ENCODE results near the gene VHLL. TPM values are rescaled to one million over a fixed set of nuclear protein-coding genes. Genes with fewer than 3 reads are reported as not detected.

Gene VHLL
- total and polyA plus RNA-seq, 10 of the 15 experiments (the other 5 are each of a cell fraction or from before 2014, with no cell fraction given), result 0.23 TPM; not detected in 9

DNA sequence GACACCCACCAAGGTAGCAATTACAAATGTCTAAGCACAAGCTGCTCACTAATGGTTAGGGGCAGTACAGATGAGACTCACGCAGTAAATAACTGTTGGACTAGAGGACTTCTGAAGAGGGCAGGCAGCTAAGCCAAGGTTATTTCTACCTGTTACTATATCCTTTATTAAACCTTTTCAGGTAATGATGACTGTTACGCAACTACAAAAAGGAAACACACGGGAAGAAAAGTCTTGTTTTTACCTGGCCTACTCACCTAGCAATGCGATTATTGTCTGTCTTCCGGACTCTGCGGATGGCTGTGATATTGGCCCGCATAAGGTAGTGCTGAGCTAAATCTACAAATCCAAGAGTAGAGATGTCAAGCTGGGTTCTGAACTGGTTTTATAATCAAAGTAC lies 17.8 kb upstream of the VHLL start (continued):
- TF ChIP-seq EED (IDR thresholded peaks at IDR 0.05; ENCODE audit: low read depth), result no peak
- no peak for TF ChIP-seq EP300 (IDR thresholded peaks at IDR 0.05; ENCODE audit: borderline replicate concordance in 1 of 2, control insufficient read depth in 1 of 2, low read depth in 2 of 2, low read length in 2 of 2)
- TF ChIP-seq, protein P1, sequence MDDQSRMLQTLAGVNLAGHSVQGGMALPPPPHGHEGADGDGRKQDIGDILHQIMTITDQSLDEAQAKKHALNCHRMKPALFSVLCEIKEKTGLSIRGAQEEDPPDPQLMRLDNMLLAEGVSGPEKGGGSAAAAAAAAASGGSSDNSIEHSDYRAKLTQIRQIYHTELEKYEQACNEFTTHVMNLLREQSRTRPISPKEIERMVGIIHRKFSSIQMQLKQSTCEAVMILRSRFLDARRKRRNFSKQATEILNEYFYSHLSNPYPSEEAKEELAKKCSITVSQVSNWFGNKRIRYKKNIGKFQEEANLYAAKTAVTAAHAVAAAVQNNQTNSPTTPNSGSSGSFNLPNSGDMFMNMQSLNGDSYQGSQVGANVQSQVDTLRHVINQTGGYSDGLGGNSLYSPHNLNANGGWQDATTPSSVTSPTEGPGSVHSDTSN (IDR thresholded peaks at IDR 0.05; ENCODE audit: insufficient replicate concordance, low read depth, low read length), result no peak

DNA sequence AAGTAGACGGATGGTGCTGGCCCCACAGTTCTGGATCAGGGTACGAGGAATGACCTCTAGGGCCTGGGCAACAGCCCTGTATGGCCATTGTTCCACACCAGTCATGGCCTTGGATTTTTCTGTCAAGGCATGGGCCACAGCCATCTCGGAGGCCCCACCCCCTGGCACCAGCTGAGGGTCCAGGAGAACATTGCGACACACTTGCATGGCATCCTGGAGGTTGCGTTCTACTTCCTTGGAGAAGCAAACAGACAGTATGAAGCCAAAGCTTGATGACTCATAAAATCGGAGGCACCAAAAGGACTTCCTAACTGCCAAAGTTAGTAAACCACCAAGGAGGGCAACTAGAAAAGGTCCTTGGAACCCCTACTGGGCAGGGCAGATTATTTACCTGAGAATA lies 11.9 kb upstream of the VHLL start:
- POLR2A ChIA-PET, result no interaction called here
- no peak for FAIRE-seq
- DNase-seq (ENCODE audit: low read depth, low spot score), result no peak
- H3K9ac ChIP-seq (ENCODE audit: control insufficient read depth, insufficient read depth, low read length), result no peak overlapping the region
- WGBS (ENCODE audit: insufficient coverage, insufficient replicate concordance, low lambda C conversion rate, missing lambda C conversion rate), result 93% methylated on average over 6 of the region's 6 CpGs
- RAD21 ChIA-PET (ENCODE audit: unreplicated experiment), result no interaction called here
- no peaks in the 10 kb centered on the region for H3K4me1 ChIP-seq (ENCODE audit: control insufficient read depth, insufficient read depth, low read length)
- H2AFZ ChIP-seq (ENCODE audit: control insufficient read depth, low read depth, low read length), result no peak overlapping the region
- H4K20me1 ChIP-seq (ENCODE audit: control insufficient read depth, insufficient read depth), result no peaks in the 10 kb centered on the region
- SMC1A ChIA-PET (ENCODE audit: uncharacterized antibody, unreplicated experiment), result no interaction called here
- no peak overlapping the region for H3K27ac ChIP-seq (ENCODE audit: control insufficient read depth, insufficient read depth)
- no TSS peak for BruUV-seq (replicated peaks)
- H3K4me3 ChIP-seq, result no peak overlapping the region
- ATAC-seq, result no peak
- H3K27me3 ChIP-seq (replicated peaks in 1 of 2; ENCODE audit: control insufficient read depth in 2 of 2, insufficient read depth in 2 of 2, low read length in 1 of 2), result no peaks in the 10 kb centered on the region
- H3K36me3 ChIP-seq (ENCODE audit: control insufficient read depth in 2 of 2, insufficient read depth in 2 of 2, low read length in 1 of 2), result peaks cover 18 to 36% of the 10 kb centered on the region in 2 experiments
- H3K4me2 ChIP-seq (ENCODE audit: control insufficient read depth, insufficient read depth), result no peak overlapping the region
- intact Hi-C loops (cut with micrococcal nuclease; ENCODE audit: unreplicated experiment), result no loop called here
- TF ChIP-seq POLR2AphosphoS2 (IDR thresholded peaks at IDR 0.05; ENCODE audit: low read depth, low read length), result no peak
- no peak for TF ChIP-seq POLR2A (IDR thresholded peaks at IDR 0.05; ENCODE audit: low read depth, low read length)
- no peak for TF ChIP-seq ZSCAN29 (IDR thresholded peaks at IDR 0.05)
- TF ChIP-seq MYB (IDR thresholded peaks at IDR 0.05; ENCODE audit: borderline replicate concordance, low read depth, low read length), result no peak
- TF ChIP-seq, protein P2, sequence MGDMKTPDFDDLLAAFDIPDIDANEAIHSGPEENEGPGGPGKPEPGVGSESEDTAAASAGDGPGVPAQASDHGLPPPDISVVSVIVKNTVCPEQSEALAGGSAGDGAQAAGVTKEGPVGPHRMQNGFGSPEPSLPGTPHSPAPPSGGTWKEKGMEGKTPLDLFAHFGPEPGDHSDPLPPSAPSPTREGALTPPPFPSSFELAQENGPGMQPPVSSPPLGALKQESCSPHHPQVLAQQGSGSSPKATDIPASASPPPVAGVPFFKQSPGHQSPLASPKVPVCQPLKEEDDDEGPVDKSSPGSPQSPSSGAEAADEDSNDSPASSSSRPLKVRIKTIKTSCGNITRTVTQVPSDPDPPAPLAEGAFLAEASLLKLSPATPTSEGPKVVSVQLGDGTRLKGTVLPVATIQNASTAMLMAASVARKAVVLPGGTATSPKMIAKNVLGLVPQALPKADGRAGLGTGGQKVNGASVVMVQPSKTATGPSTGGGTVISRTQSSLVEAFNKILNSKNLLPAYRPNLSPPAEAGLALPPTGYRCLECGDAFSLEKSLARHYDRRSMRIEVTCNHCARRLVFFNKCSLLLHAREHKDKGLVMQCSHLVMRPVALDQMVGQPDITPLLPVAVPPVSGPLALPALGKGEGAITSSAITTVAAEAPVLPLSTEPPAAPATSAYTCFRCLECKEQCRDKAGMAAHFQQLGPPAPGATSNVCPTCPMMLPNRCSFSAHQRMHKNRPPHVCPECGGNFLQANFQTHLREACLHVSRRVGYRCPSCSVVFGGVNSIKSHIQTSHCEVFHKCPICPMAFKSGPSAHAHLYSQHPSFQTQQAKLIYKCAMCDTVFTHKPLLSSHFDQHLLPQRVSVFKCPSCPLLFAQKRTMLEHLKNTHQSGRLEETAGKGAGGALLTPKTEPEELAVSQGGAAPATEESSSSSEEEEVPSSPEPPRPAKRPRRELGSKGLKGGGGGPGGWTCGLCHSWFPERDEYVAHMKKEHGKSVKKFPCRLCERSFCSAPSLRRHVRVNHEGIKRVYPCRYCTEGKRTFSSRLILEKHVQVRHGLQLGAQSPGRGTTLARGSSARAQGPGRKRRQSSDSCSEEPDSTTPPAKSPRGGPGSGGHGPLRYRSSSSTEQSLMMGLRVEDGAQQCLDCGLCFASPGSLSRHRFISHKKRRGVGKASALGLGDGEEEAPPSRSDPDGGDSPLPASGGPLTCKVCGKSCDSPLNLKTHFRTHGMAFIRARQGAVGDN (IDR thresholded peaks at IDR 0.05), result no peak
- TF ChIP-seq, protein P3, sequence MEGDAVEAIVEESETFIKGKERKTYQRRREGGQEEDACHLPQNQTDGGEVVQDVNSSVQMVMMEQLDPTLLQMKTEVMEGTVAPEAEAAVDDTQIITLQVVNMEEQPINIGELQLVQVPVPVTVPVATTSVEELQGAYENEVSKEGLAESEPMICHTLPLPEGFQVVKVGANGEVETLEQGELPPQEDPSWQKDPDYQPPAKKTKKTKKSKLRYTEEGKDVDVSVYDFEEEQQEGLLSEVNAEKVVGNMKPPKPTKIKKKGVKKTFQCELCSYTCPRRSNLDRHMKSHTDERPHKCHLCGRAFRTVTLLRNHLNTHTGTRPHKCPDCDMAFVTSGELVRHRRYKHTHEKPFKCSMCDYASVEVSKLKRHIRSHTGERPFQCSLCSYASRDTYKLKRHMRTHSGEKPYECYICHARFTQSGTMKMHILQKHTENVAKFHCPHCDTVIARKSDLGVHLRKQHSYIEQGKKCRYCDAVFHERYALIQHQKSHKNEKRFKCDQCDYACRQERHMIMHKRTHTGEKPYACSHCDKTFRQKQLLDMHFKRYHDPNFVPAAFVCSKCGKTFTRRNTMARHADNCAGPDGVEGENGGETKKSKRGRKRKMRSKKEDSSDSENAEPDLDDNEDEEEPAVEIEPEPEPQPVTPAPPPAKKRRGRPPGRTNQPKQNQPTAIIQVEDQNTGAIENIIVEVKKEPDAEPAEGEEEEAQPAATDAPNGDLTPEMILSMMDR (IDR thresholded peaks at IDR 0.05 in 2 of 3, conservative IDR thresholded peaks at IDR 0.05 in 1 of 3; ENCODE audit: control insufficient read depth in 2 of 3, extremely low read depth in 1 of 3, insufficient read depth in 1 of 3, low read depth in 3 of 3, low read length in 3 of 3), result no peak
- no peaks in the 10 kb centered on the region for H3K9me3 ChIP-seq (replicated peaks; ENCODE audit: control insufficient read depth, insufficient read depth, low read length)
- in situ Hi-C loops (cut with MboI), result no loop called here
- CTCF ChIA-PET, result interaction anchor here (2.2 kb wide), 1 partner anchor 8 kb away, joined by 6 read pairs; no protein-coding TSS in a partner anchor
- no peaks in the 10 kb centered on the region for H3K79me2 ChIP-seq (ENCODE audit: control insufficient read depth, insufficient read depth, low read length)

Measured in GM12878 (cell line).